ENCODE measurements around the gene MTRR. TPM values are rescaled to one million over a fixed set of nuclear protein-coding genes. Genes with fewer than 3 reads are reported as not detected.

The MTRR gene
- total and polyA plus RNA-seq, 2 of the 4 experiments (the other 2 are of a cell fraction): 33.2 to 33.5 TPM

- Histone ChIP-seq H2BK120ac (ENCODE audit: low read depth, low read length) (no peak overlapping the region), H3K79me1 (ENCODE audit: low read depth in 1 of 2, low read length in 2 of 2) (no peaks in the 10 kb centered on the region), H3K56ac (ENCODE audit: extremely low read depth, insufficient read depth, low read length) (no peak overlapping the region), H3K9me1 (ENCODE audit: insufficient read depth, low read length) (no peaks in the 10 kb centered on the region), H3K9ac (ENCODE audit: low read depth, low read length) (no peak overlapping the region), H3K4me2 (ENCODE audit: low read depth, low read length) (no peak overlapping the region), H3K36me3 (ENCODE audit: control insufficient read depth, insufficient read depth, low read length) (no peaks in the 10 kb centered on the region), H4K20me1 (ENCODE audit: insufficient read depth, low read length) (no peaks in the 10 kb centered on the region), H3K4ac (ENCODE audit: low read depth, low read length) (no peak overlapping the region), H3K4me3 (ENCODE audit: insufficient read depth, low read depth, low read length) (no peak overlapping the region), H2BK15ac (ENCODE audit: low read depth, low read length) (no peak overlapping the region), H4K91ac (ENCODE audit: insufficient read depth, low read depth, low read length) (no peak overlapping the region), H4K5ac (ENCODE audit: low read depth, low read length) (no peak overlapping the region), H2BK5ac (ENCODE audit: low read depth, low read length, poor library complexity, severe bottlenecking) (no peak overlapping the region), H3K4me1 (ENCODE audit: control insufficient read depth, insufficient read depth, low read length) (no peaks in the 10 kb centered on the region), H3K18ac (ENCODE audit: low read depth, low read length) (no peak overlapping the region), H2AK9ac (replicated peaks; ENCODE audit: low read depth, low read length, poor library complexity) (no peak overlapping the region), H3K27ac (ENCODE audit: insufficient read depth, low read length) (no peak overlapping the region), H3K23ac (ENCODE audit: low read depth, low read length) (no peak overlapping the region), H3K27me3 (ENCODE audit: control insufficient read depth, insufficient read depth, low read length) (peaks cover 35% of the 10 kb centered on the region), H2AK5ac (ENCODE audit: low read depth, low read length) (no peak overlapping the region), H2AFZ (replicated peaks; ENCODE audit: low read length, poor library complexity) (no peak overlapping the region), H3K14ac (replicated peaks; ENCODE audit: low read depth, low read length) (no peak overlapping the region), H3K9me3 (ENCODE audit: control insufficient read depth, insufficient read depth, low read length) (peaks cover 2% of the 10 kb centered on the region; the same call in 1 of the 2 replicates), H2BK20ac (ENCODE audit: low read depth, low read length) (no peak overlapping the region), H4K8ac (ENCODE audit: low read depth in 2 of 2, low read length in 2 of 2) (no peak overlapping the region)
- ATAC-seq (ENCODE audit: low read depth) (no peak), DNase-seq (no peak)
- no CpG with 5 or more reads among the region's 2 CpGs for WGBS, 2 experiments (ENCODE audit: extremely low coverage in 2 of 2, insufficient read length in 1 of 2)
- in situ Hi-C loops (cut with MboI; ENCODE audit: low sequenced_read_pairs): no loop called here
- BruUV-seq (replicated peaks): no TSS peak
- intact Hi-C loops (cut with micrococcal nuclease): no loop called here
- CTCF ChIA-PET: no interaction called here
- TF ChIP-seq POLR2A (IDR thresholded peaks at IDR 0.05; ENCODE audit: low read depth, low read length) (no peak), CTCF (conservative IDR thresholded peaks at IDR 0.05; ENCODE audit: low read depth, low read length) (no peak), CEBPB (IDR thresholded peaks at IDR 0.05; ENCODE audit: low read depth, low read length) (no peak), NFE2L2 (IDR thresholded peaks at IDR 0.05; ENCODE audit: low read depth, low read length) (no peak), CHD1 (IDR thresholded peaks at IDR 0.05; ENCODE audit: low read depth, low read length) (no peak), SMC3 (IDR thresholded peaks at IDR 0.05; ENCODE audit: low read depth, low read length) (no peak), RFX5 (IDR thresholded peaks at IDR 0.05; ENCODE audit: low read depth, low read length) (no peak), USF2 (IDR thresholded peaks at IDR 0.05; ENCODE audit: low read depth, low read length) (no peak), RCOR1 (IDR thresholded peaks at IDR 0.05; ENCODE audit: insufficient replicate concordance, low read length) (no peak), RAD21 (IDR thresholded peaks at IDR 0.05; ENCODE audit: low read length) (no peak)
- TF ChIP-seq, protein P1, sequence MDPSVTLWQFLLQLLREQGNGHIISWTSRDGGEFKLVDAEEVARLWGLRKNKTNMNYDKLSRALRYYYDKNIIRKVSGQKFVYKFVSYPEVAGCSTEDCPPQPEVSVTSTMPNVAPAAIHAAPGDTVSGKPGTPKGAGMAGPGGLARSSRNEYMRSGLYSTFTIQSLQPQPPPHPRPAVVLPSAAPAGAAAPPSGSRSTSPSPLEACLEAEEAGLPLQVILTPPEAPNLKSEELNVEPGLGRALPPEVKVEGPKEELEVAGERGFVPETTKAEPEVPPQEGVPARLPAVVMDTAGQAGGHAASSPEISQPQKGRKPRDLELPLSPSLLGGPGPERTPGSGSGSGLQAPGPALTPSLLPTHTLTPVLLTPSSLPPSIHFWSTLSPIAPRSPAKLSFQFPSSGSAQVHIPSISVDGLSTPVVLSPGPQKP (IDR thresholded peaks at IDR 0.05; ENCODE audit: borderline replicate concordance, low read depth, low read length): no peak
- dilution Hi-C loops (cut with HindIII; ENCODE audit: low sequenced_read_pairs, unreplicated experiment): no loop called here
- POLR2A ChIA-PET (ENCODE audit: unreplicated experiment): no interaction called here
Observed at GRCh38 chr5:7848296-7848695, 20.7 kb upstream of the MTRR start.
